Neural cell (in vitro differentiated cells): Measurements from ENCODE around the gene SLFN12L. TPM values are rescaled to one million over a fixed set of nuclear protein-coding genes. Genes with fewer than 3 reads are reported as not detected.

Source experiments
- H2AFZ ChIP-seq: fragments of 200-600, 300-800 bp; sonication (generic), shearing (Covaris generic); 2 replicates; pipeline ENCODE4 v1.6.0; 2014; ENCODE audit warnings: low read depth, mild to moderate bottlenecking, antibody characterized with exemption, low read length, moderate library complexity
- H3F3A ChIP-seq: fragments of 200-600 bp; shearing (Covaris generic); 2 replicates; pipeline ENCODE4 v1.6.1; 2016; ENCODE audit warnings: mild to moderate bottlenecking, moderate library complexity, mixed read lengths, antibody characterized with exemption, low read length; ENCODE audit not compliant: insufficient read depth, poor library complexity, severe bottlenecking
- H3K27ac ChIP-seq: fragments of 200-600, 300-800 bp; sonication (generic), shearing (Covaris generic); 2 replicates; pipeline ENCODE4 v1.5.1; 2014; ENCODE audit warnings: mild to moderate bottlenecking, low read length, moderate library complexity
- H3K27me3 ChIP-seq: fragments of 300-800, 200-600 bp; sonication (generic), shearing (Covaris generic); 2 replicates; pipeline ENCODE4 v1.6.0; 2014; ENCODE audit warnings: mild to moderate bottlenecking, low read depth, low read length, moderate library complexity; ENCODE audit not compliant: insufficient read depth
- H3K36me3 ChIP-seq: fragments of 300-800, 200-600 bp; sonication (generic), shearing (Covaris generic); 2 replicates; pipeline ENCODE4 v1.5.1; 2014; ENCODE audit warnings: mild to moderate bottlenecking, antibody characterized with exemption, low read length, moderate library complexity; ENCODE audit not compliant: insufficient read depth
- H3K4me2 ChIP-seq: fragments of 300-800, 200-600 bp; sonication (generic), shearing (Covaris generic); 2 replicates; pipeline ENCODE4 v1.6.0; 2014; ENCODE audit warnings: mild to moderate bottlenecking, low read length
- H3K4me3 ChIP-seq: fragments of 300-800, 200-600 bp; sonication (generic), shearing (Covaris generic); 2 replicates; pipeline ENCODE4 v1.5.1; 2014; ENCODE audit warnings: mild to moderate bottlenecking, low read length, moderate library complexity
- H3K79me2 ChIP-seq: fragments of 200-600 bp; shearing (Covaris generic); replicated peaks from 2 replicates; pipeline ENCODE4 v1.6.0; 2014; ENCODE audit warnings: mild to moderate bottlenecking, low read length, moderate library complexity; ENCODE audit not compliant: insufficient read depth
- H3K9ac ChIP-seq: fragments of 300-800, 200-600 bp; sonication (generic), shearing (Covaris generic); 2 replicates; pipeline ENCODE4 v1.6.1; 2016; ENCODE audit warnings: mild to moderate bottlenecking, low read length, mixed read lengths
- H3K9me2 ChIP-seq: fragments of 200-600 bp; shearing (Covaris generic); 2 replicates; pipeline ENCODE4 v1.6.1; 2016; ENCODE audit warnings: mild to moderate bottlenecking, low read length, mixed read lengths; ENCODE audit not compliant: insufficient read depth
- H3K9me3 ChIP-seq: fragments of 200-600, 300-800 bp; sonication (generic), shearing (Covaris generic); 2 replicates; pipeline ENCODE4 v1.6.1; 2016; ENCODE audit warnings: mild to moderate bottlenecking, mixed run types, low read length, moderate library complexity, mixed read lengths
- H4K20me1 ChIP-seq: fragments of 200-600 bp; shearing (Covaris generic); 2 replicates; pipeline ENCODE4 v1.6.1; 2016; ENCODE audit warnings: mild to moderate bottlenecking, mixed run types; ENCODE audit not compliant: insufficient read depth
- EP300 ChIP-seq: fragments of 450-650 bp; conservative IDR thresholded peaks from 2 replicates; pipeline ENCODE4 v1.6.1; 2014; ENCODE audit warnings: antibody characterized with exemption, mild to moderate bottlenecking, moderate library complexity; ENCODE audit not compliant: poor library complexity, severe bottlenecking
- EZH2 ChIP-seq: fragments of 200-600, 300-800 bp; shearing (Covaris generic), sonication (generic); IDR thresholded peaks from 2 replicates; pipeline ENCODE4 v1.6.1; 2014; ENCODE audit warnings: antibody characterized with exemption, low read length, borderline replicate concordance, mild to moderate bottlenecking; ENCODE audit not compliant: insufficient read depth, poor library complexity, severe bottlenecking
- MXI1 ChIP-seq: fragments of 450-650 bp; conservative IDR thresholded peaks from 2 replicates; pipeline ENCODE4 v1.6.1; 2014; ENCODE audit warnings: antibody characterized with exemption, mild to moderate bottlenecking; ENCODE audit not compliant: poor library complexity, severe bottlenecking
- POLR2AphosphoS5 ChIP-seq: IDR thresholded peaks from 2 replicates; pipeline ENCODE4 v1.6.1; 2012
- RAD21 ChIP-seq: fragments of 450-650 bp; conservative IDR thresholded peaks from 2 replicates; pipeline ENCODE4 v1.6.1; 2014; ENCODE audit warnings: antibody characterized with exemption, mild to moderate bottlenecking, moderate library complexity
- SMC3 ChIP-seq: fragments of 450-650 bp; conservative IDR thresholded peaks from 2 replicates; pipeline ENCODE4 v1.6.1; 2014; ENCODE audit warnings: antibody characterized with exemption, mild to moderate bottlenecking, moderate library complexity; ENCODE audit not compliant: poor library complexity
- TAF1 ChIP-seq: IDR thresholded peaks from 2 replicates; pipeline ENCODE4 v1.6.1; 2012; ENCODE audit warnings: low read depth
- polyA plus RNA-seq: library from polyadenylated mRNA; depleted of rRNA; stranded (reverse); fragments of >200 nt; gene quantifications from 2 replicates; pipeline ENCODE4 v1.2.3, GENCODE V29; 2014
- TF ChIP-seq, protein P1 (sequence below): fragments of 450-650 bp; IDR thresholded peaks from 2 replicates; pipeline ENCODE4 v1.5.1; 2014; ENCODE audit warnings: antibody characterized with exemption, mild to moderate bottlenecking, moderate library complexity; ENCODE audit not compliant: poor library complexity, severe bottlenecking
- TF ChIP-seq, protein P2 (sequence below): IDR thresholded peaks from 2 replicates; pipeline ENCODE4 v1.6.1; 2012; ENCODE audit warnings: borderline replicate concordance

Gene SLFN12L
- polyA plus RNA-seq, 1 donor from 2014 or later, result not detected

GRCh38 chr17:35489944-35490343, 47.5 kb downstream of the SLFN12L start:
- Histone ChIP-seq H4K20me1 (no peaks in the 10 kb centered on the region), H3K9me2 (no peaks in the 10 kb centered on the region), H3K9me3 (peaks cover 22% of the 10 kb centered on the region), H3K9ac (no peak overlapping the region), H3F3A (no peaks in the 10 kb centered on the region), H3K79me2 (no peaks in the 10 kb centered on the region), H3K4me3 (no peak overlapping the region), H3K36me3 (no peaks in the 10 kb centered on the region), H3K27ac (no peak overlapping the region), H3K27me3 (peaks cover 100% of the 10 kb centered on the region), H3K4me2 (no peak overlapping the region), H2AFZ (no peak overlapping the region)
- TF ChIP-seq MXI1 (no peak), EP300 (no peak), SMC3 (no peak), RAD21 (no peak), TAF1 (no peak), POLR2AphosphoS5 (no peak), EZH2 (no peak)
- TF ChIP-seq, protein P1, sequence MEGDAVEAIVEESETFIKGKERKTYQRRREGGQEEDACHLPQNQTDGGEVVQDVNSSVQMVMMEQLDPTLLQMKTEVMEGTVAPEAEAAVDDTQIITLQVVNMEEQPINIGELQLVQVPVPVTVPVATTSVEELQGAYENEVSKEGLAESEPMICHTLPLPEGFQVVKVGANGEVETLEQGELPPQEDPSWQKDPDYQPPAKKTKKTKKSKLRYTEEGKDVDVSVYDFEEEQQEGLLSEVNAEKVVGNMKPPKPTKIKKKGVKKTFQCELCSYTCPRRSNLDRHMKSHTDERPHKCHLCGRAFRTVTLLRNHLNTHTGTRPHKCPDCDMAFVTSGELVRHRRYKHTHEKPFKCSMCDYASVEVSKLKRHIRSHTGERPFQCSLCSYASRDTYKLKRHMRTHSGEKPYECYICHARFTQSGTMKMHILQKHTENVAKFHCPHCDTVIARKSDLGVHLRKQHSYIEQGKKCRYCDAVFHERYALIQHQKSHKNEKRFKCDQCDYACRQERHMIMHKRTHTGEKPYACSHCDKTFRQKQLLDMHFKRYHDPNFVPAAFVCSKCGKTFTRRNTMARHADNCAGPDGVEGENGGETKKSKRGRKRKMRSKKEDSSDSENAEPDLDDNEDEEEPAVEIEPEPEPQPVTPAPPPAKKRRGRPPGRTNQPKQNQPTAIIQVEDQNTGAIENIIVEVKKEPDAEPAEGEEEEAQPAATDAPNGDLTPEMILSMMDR, result no peak
- TF ChIP-seq, protein P2, sequence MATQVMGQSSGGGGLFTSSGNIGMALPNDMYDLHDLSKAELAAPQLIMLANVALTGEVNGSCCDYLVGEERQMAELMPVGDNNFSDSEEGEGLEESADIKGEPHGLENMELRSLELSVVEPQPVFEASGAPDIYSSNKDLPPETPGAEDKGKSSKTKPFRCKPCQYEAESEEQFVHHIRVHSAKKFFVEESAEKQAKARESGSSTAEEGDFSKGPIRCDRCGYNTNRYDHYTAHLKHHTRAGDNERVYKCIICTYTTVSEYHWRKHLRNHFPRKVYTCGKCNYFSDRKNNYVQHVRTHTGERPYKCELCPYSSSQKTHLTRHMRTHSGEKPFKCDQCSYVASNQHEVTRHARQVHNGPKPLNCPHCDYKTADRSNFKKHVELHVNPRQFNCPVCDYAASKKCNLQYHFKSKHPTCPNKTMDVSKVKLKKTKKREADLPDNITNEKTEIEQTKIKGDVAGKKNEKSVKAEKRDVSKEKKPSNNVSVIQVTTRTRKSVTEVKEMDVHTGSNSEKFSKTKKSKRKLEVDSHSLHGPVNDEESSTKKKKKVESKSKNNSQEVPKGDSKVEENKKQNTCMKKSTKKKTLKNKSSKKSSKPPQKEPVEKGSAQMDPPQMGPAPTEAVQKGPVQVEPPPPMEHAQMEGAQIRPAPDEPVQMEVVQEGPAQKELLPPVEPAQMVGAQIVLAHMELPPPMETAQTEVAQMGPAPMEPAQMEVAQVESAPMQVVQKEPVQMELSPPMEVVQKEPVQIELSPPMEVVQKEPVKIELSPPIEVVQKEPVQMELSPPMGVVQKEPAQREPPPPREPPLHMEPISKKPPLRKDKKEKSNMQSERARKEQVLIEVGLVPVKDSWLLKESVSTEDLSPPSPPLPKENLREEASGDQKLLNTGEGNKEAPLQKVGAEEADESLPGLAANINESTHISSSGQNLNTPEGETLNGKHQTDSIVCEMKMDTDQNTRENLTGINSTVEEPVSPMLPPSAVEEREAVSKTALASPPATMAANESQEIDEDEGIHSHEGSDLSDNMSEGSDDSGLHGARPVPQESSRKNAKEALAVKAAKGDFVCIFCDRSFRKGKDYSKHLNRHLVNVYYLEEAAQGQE, result no peak

- no peak overlapping the region for H3K4me3 ChIP-seq
- TF ChIP-seq RAD21 (no peak), EP300 (no peak), SMC3 (no peak), POLR2AphosphoS5 (no peak), TAF1 (no peak), EZH2 (no peak)
- TF ChIP-seq, protein P2, result no peak
- TF ChIP-seq, protein P1, result no peak
- H4K20me1 ChIP-seq, result no peaks in the 10 kb centered on the region
- no peaks in the 10 kb centered on the region for H3F3A ChIP-seq
- no peak overlapping the region for H2AFZ ChIP-seq
- H3K27ac ChIP-seq, result no peak overlapping the region
- H3K27me3 ChIP-seq, result peaks cover 100% of the 10 kb centered on the region
- no peaks in the 10 kb centered on the region for H3K9me2 ChIP-seq
- H3K9ac ChIP-seq, result no peak overlapping the region
- no peaks in the 10 kb centered on the region for H3K79me2 ChIP-seq
- H3K4me2 ChIP-seq, result no peak overlapping the region
- H3K9me3 ChIP-seq, result peaks cover 22% of the 10 kb centered on the region
- no peaks in the 10 kb centered on the region for H3K36me3 ChIP-seq
Measured at GRCh38 chr17:35488991-35489390, 48.5 kb downstream of the SLFN12L start.
